GM21360 (cell line): Measurements from ENCODE around the gene IL23A.

ENCODE experiments used
- ATAC-seq: cut with Tn5 transposase; IDR thresholded peaks from one replicate; pipeline ENCODE4 v1.9.1; 2021; ENCODE audit warnings: mild to moderate bottlenecking, moderate library complexity; ENCODE audit not compliant: unreplicated experiment

Gene IL23A

GRCh38 chr12:56359851-56360767 is 21.4 kb downstream of the IL23A start, which contains the start of gene STAT2:
STAT2 (minus strand) TSS chr12:56360107; CDS start chr12:56356571, 3,536 bp downstream.
- ATAC-seq, result peak; percentile 95

GRCh38 chr12:56361487-56362129 is 22.9 kb downstream of the IL23A start:
- no peak for ATAC-seq

DNA sequence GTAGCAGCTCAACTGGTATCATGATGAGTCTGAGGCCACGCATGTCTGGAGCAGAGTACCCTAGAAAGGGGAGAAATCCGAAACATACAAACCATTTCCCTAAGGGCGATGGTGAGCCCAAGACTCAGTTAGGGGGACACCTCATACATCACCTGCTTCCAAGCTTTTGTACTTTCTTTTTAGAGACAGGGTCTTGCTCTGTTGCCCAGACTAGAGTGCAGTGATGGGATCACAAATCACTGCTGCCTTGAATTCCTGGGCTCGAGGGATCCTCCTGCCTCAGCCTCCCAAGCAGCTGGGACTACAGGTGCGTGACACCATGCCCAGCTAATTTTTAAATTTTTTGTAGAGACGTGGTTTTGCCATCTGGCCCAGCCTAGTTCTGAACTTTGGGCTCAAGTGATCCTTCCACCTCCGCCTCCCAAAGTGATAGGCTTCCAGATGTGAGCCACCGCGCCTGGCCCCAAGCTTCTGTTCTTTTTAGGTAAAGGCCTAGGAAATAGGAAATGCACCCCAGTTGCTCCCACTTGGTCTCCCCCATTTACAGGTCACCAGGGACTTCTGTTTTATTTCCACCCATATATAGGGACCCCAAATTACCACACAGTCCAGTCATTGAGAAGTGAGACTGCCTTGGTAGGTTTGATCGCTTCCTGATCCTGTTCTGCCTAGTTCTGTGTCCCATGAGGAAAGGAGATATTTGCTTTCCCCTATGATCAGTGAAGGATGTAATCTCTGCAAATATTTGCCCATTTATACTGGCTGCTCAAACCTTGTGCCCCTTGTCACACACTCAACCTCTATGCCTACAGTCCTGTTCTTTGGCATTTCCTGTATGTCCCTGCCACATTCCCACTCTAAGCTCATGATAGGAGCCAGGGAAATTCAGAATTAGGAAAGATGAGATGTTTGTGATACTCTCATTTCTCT is 23.7 kb downstream of the IL23A start, which contains the start of gene APOF:
Gene APOF (minus strand): TSS at position 728 of the 930 bp plus-strand sequence. CDS start 112 bp downstream, at position 616.
- ATAC-seq, result no peak

DNA sequence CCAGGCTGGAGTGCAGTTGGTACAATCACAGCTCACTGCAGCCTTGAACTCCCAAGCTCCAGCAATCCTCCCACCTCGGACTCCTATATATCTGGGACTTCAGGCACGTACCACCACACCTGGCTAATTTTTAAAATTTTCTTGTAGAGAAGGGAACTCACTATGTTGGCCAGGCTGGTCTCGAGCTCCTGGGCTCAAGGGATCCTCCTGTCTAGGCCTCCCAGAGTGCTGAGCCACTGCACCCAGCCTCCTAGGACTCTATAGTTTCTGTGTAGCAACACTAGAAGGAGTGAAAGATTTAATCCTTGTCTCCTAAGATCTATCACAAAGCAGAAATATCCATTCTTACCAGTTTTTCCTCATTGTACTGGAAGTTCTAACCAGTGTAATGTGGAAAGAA is 28.3 kb downstream of the IL23A start:
- no peak for ATAC-seq

- no peak for ATAC-seq
Observed at GRCh38 chr12:56373515-56373914, 34.8 kb downstream of the IL23A start.

- ATAC-seq, result peak; percentile 32
Observed at GRCh38 chr12:56374726-56375597, 36.3 kb downstream of the IL23A start.

DNA sequence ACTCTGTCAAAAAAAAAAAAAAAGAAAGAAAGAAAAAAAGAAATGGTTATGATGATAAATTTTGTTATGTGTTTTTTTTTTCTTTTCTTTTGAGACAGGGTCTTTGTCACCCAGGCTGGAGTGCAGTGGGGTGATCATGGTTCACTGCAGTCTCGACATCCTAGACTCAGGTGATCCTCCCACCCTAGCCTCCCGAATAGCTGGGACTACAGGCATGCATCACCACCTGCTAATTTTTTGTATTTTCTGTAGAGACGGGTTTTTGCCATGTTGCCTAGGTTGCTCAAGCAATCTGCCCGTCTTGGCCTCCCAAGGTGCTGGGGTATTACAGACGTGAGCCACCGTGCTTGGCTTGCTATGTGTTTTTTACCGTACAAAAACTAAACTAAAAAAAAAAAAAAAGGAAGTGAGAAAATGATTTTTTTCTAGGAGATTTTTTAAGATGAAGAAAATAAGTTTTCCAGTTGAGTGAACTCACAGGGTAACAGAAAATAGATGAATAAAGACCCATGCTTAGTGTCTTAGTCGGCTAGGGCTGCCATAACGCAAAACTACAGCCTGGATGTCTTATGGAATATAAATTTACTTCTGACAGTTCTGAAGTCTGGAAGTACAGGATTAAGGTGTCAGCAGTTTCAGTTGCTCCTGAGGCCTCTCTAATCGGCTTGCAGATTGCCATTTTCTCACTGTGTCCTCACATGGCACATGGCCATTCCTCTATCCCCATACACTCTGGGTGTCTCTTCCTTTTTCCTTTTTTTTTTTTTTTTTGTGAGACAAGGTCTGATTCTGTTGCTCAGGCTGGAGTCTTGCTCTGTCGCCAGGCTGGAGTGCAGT is 37.1 kb downstream of the IL23A start:
- peak; percentile 69 for ATAC-seq

- no peak for ATAC-seq
Observed at GRCh38 chr12:56377310-56377988, 38.8 kb downstream of the IL23A start.

GRCh38 chr12:56377989-56378316 is 39.3 kb downstream of the IL23A start:
- no peak for ATAC-seq

GRCh38 chr12:56382611-56383010 is 43.9 kb downstream of the IL23A start:
- no peak for ATAC-seq

GRCh38 chr12:56385873-56386272 is 47.2 kb downstream of the IL23A start:
- ATAC-seq, result no peak

DNA sequence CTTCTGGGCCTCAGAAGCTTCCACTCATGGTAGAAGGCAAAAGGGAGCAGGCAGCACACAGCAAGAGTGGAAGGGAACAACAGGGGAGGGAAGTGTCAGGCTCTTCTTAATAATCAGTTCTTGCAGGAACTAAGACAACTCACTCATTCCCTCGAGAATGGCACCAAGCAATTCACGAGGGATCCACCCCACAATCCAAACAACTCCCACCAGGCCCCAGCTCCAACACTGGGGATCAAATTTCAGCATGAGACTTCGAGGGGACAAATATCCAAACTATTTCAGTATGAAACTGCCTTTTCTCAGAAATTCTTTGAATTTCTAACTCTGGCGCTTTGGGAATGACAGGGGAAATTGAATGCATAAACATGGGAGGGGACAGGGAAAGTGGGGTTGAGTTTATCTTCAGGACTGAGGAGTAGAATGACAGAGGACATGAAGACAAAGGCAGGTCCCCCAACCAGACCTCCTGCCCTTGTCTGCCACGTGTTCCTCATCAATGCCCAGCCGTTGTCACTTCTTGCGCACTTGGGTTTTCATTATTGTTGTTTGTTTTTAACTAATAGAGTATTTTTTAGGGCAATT is 48.6 kb downstream of the IL23A start:
- ATAC-seq, result no peak

DNA sequence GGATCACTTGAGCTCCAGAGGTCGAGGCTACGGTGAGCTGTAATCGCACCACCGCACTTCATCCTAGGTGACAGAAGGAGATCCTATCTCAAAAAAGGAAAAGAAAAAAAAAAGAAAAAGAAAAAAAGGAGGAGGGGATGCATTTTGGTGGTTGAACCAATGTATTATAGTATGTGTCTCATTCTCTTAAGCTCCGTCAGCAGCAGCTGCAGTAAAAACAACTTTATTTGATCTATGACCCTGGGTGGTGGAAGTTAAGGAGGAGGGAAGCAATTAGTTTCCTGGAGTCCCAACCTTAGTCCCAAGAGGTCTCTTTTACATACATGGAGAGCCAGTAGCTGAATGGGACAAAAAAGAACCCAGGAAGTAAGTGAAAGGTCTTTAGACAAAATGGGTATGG is 50.7 kb downstream of the IL23A start:
- no peak for ATAC-seq
